PC-3 (cell line): ENCODE data around the gene ZFP69B.

ENCODE experiments used
- EZH2 ChIP-seq: fragments of 300-600 bp; sonication (generic); IDR thresholded peaks from one replicate; pipeline ENCODE4 v1.6.1; 2017; ENCODE audit warnings: antibody characterized with exemption, mild to moderate bottlenecking, low read length; ENCODE audit not compliant: unreplicated experiment
- EZH2phosphoT487 ChIP-seq: fragments of 300-600 bp; sonication (generic); IDR thresholded peaks from 2 replicates; pipeline ENCODE4 v1.6.1; 2018; ENCODE audit warnings: mild to moderate bottlenecking, antibody characterized with exemption, low read length, borderline replicate concordance
- TF ChIP-seq, protein P1 (sequence below): fragments of 300-600 bp; sonication (generic); conservative IDR thresholded peaks from 2 replicates; pipeline ENCODE4 v1.5.1; 2017; ENCODE audit warnings: antibody characterized with exemption, low read depth, mild to moderate bottlenecking, low read length

GRCh38 chr1:40495315-40495903, 45.1 kb downstream of the ZFP69B start:
- TF ChIP-seq, protein P1, sequence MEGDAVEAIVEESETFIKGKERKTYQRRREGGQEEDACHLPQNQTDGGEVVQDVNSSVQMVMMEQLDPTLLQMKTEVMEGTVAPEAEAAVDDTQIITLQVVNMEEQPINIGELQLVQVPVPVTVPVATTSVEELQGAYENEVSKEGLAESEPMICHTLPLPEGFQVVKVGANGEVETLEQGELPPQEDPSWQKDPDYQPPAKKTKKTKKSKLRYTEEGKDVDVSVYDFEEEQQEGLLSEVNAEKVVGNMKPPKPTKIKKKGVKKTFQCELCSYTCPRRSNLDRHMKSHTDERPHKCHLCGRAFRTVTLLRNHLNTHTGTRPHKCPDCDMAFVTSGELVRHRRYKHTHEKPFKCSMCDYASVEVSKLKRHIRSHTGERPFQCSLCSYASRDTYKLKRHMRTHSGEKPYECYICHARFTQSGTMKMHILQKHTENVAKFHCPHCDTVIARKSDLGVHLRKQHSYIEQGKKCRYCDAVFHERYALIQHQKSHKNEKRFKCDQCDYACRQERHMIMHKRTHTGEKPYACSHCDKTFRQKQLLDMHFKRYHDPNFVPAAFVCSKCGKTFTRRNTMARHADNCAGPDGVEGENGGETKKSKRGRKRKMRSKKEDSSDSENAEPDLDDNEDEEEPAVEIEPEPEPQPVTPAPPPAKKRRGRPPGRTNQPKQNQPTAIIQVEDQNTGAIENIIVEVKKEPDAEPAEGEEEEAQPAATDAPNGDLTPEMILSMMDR, result no peak
- TF ChIP-seq EZH2 (no peak), EZH2phosphoT487 (no peak)
